H1 (cell line): ENCODE results near the gene DIDO1. TPM values are rescaled to one million over a fixed set of nuclear protein-coding genes. Genes with fewer than 3 reads are reported as not detected.

Experiments
- RXRA ChIP-seq: IDR thresholded peaks from 2 replicates; pipeline ENCODE4 v1.6.1; 2011; ENCODE audit warnings: low read depth, mild to moderate bottlenecking, low read length, moderate library complexity; ENCODE audit not compliant: insufficient read depth
- SIRT6 ChIP-seq: IDR thresholded peaks from one replicate; pipeline ENCODE4 v1.7.1; 2012; ENCODE audit warnings: low read length, inconsistent platforms
- SP2 ChIP-seq: IDR thresholded peaks from 2 replicates; pipeline ENCODE4 v1.6.1; 2012; ENCODE audit warnings: mild to moderate bottlenecking, low read length, inconsistent platforms
- polyA plus RNA-seq, 7 experiments: library from polyadenylated mRNA; depleted of rRNA in 3 of 7; stranded (reverse) in 5 of 7; unstranded in 2 of 7; fragments of >200 nt in 5 of 7; fragments of 200-250 nt in 2 of 7; gene quantifications; 1 replicate in 5 of 7; 2 replicates in 1 of 7; 4 replicates in 1 of 7; pipeline versions ENCODE4 v1.2.1 to v1.2.3, GENCODE V29; 2011 to 2013; ENCODE audit warnings: missing spikeins in 2 of 7, mixed read lengths in 2 of 7
- total RNA-seq: library from RNA; stranded (reverse); fragmentation: NEBNext Ultra II Directional; extraction: Animal tissue kit (Norgen Biotek cat#: 25700); gene quantifications from 2 replicates; pipeline ENCODE4 v1.2.1, GENCODE V29; 2021
- TF ChIP-seq, protein P1 (sequence below): IDR thresholded peaks from 2 replicates; pipeline ENCODE4 v1.6.1; 2012; ENCODE audit warnings: low read length, inconsistent platforms

Gene DIDO1
- total and polyA plus RNA-seq, 2 of the 8 experiments (the other 6 are each of a cell fraction or from before 2014, with no cell fraction given) = 53.6 to 82.8 TPM

DNA sequence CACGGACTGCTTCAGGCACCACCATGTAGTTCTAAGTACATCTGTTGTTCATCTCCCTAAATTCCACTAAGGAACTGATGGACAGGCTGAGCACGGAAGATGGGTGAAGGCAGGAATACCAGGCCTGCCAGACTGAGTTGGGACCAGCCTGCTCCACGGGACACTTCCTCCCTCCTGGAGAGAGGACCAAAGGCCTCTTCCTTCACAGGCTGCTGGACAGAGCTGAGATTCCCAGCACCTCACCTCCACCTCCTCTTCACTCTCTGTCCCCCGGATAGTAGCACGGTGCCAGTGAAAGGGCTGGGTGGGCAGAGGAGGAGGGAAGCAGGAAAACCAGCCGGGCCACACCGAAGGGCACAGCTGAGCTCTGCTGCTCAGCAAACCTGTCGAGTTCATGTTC, 41.7 kb downstream of the DIDO1 start (continued):
- TF ChIP-seq, protein P1, sequence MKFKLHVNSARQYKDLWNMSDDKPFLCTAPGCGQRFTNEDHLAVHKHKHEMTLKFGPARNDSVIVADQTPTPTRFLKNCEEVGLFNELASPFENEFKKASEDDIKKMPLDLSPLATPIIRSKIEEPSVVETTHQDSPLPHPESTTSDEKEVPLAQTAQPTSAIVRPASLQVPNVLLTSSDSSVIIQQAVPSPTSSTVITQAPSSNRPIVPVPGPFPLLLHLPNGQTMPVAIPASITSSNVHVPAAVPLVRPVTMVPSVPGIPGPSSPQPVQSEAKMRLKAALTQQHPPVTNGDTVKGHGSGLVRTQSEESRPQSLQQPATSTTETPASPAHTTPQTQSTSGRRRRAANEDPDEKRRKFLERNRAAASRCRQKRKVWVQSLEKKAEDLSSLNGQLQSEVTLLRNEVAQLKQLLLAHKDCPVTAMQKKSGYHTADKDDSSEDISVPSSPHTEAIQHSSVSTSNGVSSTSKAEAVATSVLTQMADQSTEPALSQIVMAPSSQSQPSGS = no peak
- no peak for TF ChIP-seq SIRT6
- TF ChIP-seq RXRA = no peak
- no peak for TF ChIP-seq SP2
